OCI-LY3 (cell line): Measurements from ENCODE around the gene BRAP.

Experiments used
- EZH2phosphoT487 ChIP-seq: fragments of 200-600 bp; shearing (Covaris generic); IDR thresholded peaks from 2 replicates; pipeline ENCODE4 v1.6.1; 2018; ENCODE audit warnings: antibody characterized with exemption, mixed run types, low read depth
- TF ChIP-seq, protein P1 (sequence below): fragments of 200-600, 300-600 bp; sonication (generic); IDR thresholded peaks from 2 replicates; pipeline ENCODE4 v1.5.1; 2014; ENCODE audit warnings: antibody characterized with exemption, low read length, low read depth

DNA sequence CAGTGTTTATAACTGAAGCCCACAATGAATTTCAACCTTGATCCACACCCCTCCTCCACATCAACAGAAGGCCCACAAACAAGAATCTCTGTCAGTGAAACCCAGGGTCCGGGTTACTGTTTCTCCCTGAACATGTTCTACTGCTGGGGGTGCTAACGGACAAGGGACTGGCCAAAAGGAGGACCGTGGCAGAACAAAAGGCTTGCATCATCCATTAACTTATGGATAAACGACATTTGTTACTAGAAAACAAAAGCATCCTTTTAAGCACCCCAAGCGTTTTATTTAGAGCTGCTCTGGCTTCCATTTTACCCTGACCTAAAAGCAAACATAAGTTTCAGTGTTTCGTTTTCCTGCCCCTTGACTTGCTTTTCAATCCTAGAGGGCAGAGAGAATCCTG lies 32.2 kb downstream of the BRAP start:
- TF ChIP-seq EZH2phosphoT487 = no peak
- TF ChIP-seq, protein P1, sequence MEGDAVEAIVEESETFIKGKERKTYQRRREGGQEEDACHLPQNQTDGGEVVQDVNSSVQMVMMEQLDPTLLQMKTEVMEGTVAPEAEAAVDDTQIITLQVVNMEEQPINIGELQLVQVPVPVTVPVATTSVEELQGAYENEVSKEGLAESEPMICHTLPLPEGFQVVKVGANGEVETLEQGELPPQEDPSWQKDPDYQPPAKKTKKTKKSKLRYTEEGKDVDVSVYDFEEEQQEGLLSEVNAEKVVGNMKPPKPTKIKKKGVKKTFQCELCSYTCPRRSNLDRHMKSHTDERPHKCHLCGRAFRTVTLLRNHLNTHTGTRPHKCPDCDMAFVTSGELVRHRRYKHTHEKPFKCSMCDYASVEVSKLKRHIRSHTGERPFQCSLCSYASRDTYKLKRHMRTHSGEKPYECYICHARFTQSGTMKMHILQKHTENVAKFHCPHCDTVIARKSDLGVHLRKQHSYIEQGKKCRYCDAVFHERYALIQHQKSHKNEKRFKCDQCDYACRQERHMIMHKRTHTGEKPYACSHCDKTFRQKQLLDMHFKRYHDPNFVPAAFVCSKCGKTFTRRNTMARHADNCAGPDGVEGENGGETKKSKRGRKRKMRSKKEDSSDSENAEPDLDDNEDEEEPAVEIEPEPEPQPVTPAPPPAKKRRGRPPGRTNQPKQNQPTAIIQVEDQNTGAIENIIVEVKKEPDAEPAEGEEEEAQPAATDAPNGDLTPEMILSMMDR = no peak
